Measurements from ENCODE around the gene SLAIN2. TPM values are rescaled to one million over a fixed set of nuclear protein-coding genes. Genes with fewer than 3 reads are reported as not detected.

Gene SLAIN2
- total RNA-seq, 2 experiments from 2014 or later = 54.9 to 63.8 TPM

DNA sequence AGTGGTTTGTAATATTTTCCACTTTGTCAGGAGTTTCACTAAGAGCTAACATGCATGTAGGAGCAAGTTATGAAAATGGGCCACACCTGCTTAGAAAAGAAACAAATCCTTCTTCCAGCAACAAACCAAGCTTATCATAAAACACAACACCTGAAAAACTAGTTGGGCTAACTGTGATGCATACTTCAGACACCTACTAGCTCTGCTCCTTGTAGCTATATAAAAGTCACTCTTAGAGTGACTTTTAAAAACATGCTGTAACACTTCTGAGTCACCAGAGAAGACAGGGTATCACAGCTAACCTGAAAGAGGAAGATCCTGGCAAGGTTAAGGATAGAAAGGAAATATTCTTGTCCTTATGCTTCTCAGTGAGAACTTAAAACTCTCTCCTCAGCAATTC, 3.6 kb upstream of the SLAIN2 start:
- Mint-ChIP-seq H3K4me1 (ENCODE audit: low read depth) (peaks cover 34% of the 10 kb centered on the region), H3K4me3 (no peak overlapping the region), H3K27ac (peak overlapping the region; percentile 30), H3K9me3 (no peaks in the 10 kb centered on the region), H3K27me3 (no peaks in the 10 kb centered on the region), H3K36me3 (no peaks in the 10 kb centered on the region)
- intact Hi-C loops (cut with micrococcal nuclease) = no loop called here
- CTCF ChIA-PET = interaction anchor here (0.7 kb wide), 1 partner anchor 42 kb away, joined by 3 read pairs; no protein-coding TSS in a partner anchor
- DNase-seq = no peak
- POLR2A ChIA-PET = no interaction called here

DNA sequence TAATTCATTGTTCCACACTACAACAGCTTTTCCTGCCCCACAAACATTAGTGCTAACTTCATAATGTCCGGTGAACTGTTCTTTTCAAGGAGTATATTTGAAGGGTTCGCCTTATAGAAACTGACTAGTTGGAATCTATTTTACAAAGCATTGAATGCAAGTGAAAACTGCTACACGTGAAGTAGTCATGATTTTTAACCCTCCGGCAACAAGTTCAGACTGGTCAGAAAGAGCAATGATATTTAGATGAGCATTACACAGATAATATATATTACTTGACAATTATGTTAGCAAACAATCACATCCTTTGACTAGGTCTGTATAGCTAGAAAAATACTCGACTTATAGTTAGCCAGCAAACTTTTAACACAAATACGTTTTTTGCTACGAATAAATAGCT, 1.7 kb upstream of the SLAIN2 start:
- no peaks in the 10 kb centered on the region for H3K27me3 Mint-ChIP-seq
- DNase-seq = no peak
- intact Hi-C loops (cut with micrococcal nuclease) = loop anchor here (2.0 to 5.0 kb wide), 6 partner anchors 23 to 877 kb away; partner anchors contain the start of genes COMMD8 and OCIAD2
- CTCF ChIA-PET = interaction anchor here (0.9 to 1.2 kb wide), 2 partner anchors 22 to 253 kb away, joined by 4 read pairs; no protein-coding TSS in a partner anchor
- POLR2A ChIA-PET = no interaction called here
- no peak overlapping the region for H3K4me3 Mint-ChIP-seq
- peaks cover 52% of the 10 kb centered on the region for H3K4me1 Mint-ChIP-seq (ENCODE audit: low read depth)
- H3K27ac Mint-ChIP-seq = no peak overlapping the region
- H3K36me3 Mint-ChIP-seq = no peaks in the 10 kb centered on the region
- no peaks in the 10 kb centered on the region for H3K9me3 Mint-ChIP-seq

DNA sequence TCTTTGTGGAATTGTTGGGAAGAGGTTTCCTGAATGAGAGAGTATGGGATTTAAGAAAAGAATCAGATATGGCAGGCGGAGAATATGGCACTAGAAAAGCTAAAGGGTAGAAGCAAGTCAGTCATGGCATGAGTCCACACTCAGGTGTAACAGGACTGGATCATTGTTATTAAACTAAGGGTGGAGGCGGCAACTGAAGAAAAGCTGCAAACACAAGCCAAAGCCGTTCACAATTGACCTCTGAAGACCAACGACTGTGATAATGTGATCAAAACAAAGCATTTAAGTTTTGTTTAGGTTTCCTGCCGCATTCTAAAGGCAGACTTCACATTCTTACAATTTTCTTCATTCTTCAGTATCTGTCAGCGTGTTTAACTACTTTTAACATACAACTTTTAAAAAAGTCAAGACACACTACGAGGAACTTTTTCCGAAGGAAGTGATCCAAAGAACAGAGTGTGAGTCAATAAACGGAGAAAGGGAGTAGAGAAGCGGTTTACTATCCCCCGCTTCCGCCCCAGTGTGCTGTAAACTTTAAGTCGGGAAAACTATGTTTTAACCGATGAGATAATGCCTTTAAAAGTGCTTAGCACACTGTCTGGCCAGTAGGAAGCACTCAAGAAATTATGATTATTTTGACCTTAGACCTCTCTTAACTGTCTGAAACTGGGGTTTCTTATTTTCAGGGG, 909 bp upstream of the SLAIN2 start:
- Mint-ChIP-seq H3K9me3 (no peaks in the 10 kb centered on the region), H3K27me3 (no peaks in the 10 kb centered on the region), H3K4me1 (ENCODE audit: low read depth) (peaks cover 58% of the 10 kb centered on the region), H3K4me3 (peak overlapping the region; percentile 99), H3K27ac (peak overlapping the region; percentile 98), H3K36me3 (no peaks in the 10 kb centered on the region)
- peak; percentile 51 for DNase-seq
- intact Hi-C loops (cut with micrococcal nuclease) = loop anchor here (2.0 to 5.0 kb wide), 6 partner anchors 24 to 878 kb away; partner anchors contain the start of genes COMMD8 and OCIAD2
- ChIA-PET POLR2A (interaction anchor here (1.7 kb wide), 1 partner anchor 11 kb away, joined by 9 read pairs; no protein-coding TSS in a partner anchor), CTCF (interaction anchor here (0.9 to 1.2 kb wide), 2 partner anchors 23 to 253 kb away, joined by 4 read pairs; no protein-coding TSS in a partner anchor)

DNA sequence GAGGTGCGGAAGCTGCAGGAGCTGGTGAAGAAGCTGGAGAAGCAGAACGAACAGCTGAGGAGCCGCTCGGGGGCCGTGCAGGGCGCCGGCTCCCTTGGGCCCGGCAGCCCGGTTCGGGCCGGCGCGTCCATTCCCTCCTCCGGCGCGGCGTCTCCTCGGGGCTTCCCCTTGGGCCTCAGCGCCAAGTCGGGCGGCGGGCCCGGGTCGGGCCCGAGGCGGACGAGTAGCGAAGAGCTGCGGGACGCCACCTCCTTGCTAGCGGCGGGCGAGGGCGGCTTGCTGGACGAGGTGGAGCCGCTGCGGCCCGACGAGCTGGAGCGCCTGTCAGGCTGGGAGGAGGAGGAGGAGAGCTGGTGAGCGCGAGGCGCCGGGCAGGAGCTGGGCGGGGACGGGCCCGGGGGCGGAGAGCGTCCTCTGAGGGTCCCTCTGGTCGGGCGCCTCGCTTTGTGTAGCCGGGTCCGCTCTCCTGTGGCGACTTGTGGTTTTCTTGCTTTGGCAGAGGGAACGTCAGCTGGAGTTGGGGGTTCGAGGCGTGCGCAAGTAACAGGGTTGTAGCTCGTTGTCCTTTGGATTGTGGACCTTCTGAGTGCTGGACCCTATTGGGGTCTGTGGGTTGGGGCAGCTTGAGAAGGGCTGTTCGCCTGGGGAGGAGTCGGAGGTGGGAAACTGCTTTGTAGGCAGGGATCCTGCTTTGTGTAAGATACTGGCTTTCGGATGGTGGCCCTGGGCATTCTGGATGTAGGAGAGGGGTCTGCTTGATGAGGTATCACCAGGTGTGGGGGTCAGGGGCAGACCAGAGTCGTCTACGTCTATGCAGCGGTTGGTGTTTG, 662 bp downstream of the SLAIN2 start:
- DNase-seq = peak; percentile 61
- Mint-ChIP-seq H3K27me3 (no peaks in the 10 kb centered on the region), H3K27ac (peak overlapping the region; percentile 98), H3K4me3 (peak overlapping the region; percentile 99), H3K4me1 (ENCODE audit: low read depth) (peaks cover 72% of the 10 kb centered on the region), H3K36me3 (no peaks in the 10 kb centered on the region), H3K9me3 (no peaks in the 10 kb centered on the region)
- intact Hi-C loops (cut with micrococcal nuclease) = loop anchor here (1.0 to 5.0 kb wide), 11 partner anchors 25 to 879 kb away; partner anchors contain the start of genes COMMD8, FRYL, NFXL1 and OCIAD1
- ChIA-PET POLR2A (interaction anchor here (0.6 to 1.8 kb wide), 4 partner anchors 9 to 509 kb away, joined by 3 to 9 read pairs (median 5); no protein-coding TSS in a partner anchor), CTCF (interaction anchor here (1.1 to 1.2 kb wide), 2 partner anchors 24 to 206 kb away, joined by 3 read pairs; no protein-coding TSS in a partner anchor)

DNA sequence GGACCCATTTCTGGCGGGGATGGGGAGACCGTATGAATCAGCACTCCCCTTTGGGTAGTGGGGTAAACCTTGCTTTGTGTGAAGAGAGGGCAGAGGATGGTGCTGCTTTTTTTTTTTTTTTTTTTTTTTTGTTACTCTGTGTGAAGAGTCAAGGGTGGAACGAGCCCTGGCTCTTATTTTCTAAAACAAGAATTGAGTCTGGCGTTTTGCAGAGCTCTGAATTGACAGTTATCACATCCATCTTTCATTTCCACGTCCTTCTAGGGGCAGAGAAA, 1.2 kb downstream of the SLAIN2 start:
- no peak for DNase-seq
- Mint-ChIP-seq H3K36me3 (peaks cover under 1% of the 10 kb centered on the region), H3K9me3 (no peaks in the 10 kb centered on the region), H3K27me3 (no peaks in the 10 kb centered on the region), H3K27ac (peak overlapping the region; percentile 85), H3K4me3 (peak overlapping the region; percentile 99), H3K4me1 (ENCODE audit: low read depth) (peaks cover 67% of the 10 kb centered on the region)
- POLR2A ChIA-PET = interaction anchor here (0.6 to 1.8 kb wide), 3 partner anchors 9 to 358 kb away, joined by 5 to 9 read pairs (median 5); no protein-coding TSS in a partner anchor
- CTCF ChIA-PET = interaction anchor here (0.6 to 1.1 kb wide), 2 partner anchors 24 to 69 kb away, joined by 3 to 4 read pairs; no protein-coding TSS in a partner anchor
- intact Hi-C loops (cut with micrococcal nuclease) = loop anchor here (5.0 kb wide), 2 partner anchors 160 to 565 kb away; partner anchors contain the start of gene OCIAD2

DNA sequence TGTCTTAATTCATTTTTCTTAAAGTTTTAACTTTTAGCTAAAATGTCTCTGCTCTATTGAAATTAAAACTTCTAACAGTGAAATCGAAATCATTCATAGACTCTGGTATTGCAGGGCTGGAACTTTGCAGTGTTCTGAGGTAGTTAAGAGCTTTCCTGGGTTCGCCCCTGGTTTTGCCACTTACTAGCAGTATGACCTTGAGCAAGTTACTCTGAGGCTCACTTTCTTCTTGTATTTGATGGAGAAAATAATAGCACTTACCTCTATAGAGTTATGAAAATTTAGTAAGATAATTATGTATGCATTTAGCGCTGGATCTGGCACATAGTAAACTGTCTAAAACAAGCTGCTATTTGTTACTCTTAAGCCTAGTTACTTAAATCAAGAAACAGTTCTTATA, 1.7 kb downstream of the SLAIN2 start:
- peaks cover 67% of the 10 kb centered on the region for H3K4me1 Mint-ChIP-seq (ENCODE audit: low read depth)
- no peaks in the 10 kb centered on the region for H3K27me3 Mint-ChIP-seq
- H3K9me3 Mint-ChIP-seq = no peaks in the 10 kb centered on the region
- DNase-seq = no peak
- H3K27ac Mint-ChIP-seq = no peak overlapping the region
- intact Hi-C loops (cut with micrococcal nuclease) = loop anchor here (5.0 kb wide), 2 partner anchors 159 to 564 kb away; partner anchors contain the start of gene OCIAD2
- peaks cover 3% of the 10 kb centered on the region for H3K36me3 Mint-ChIP-seq
- CTCF ChIA-PET = interaction anchor here (0.6 to 1.1 kb wide), 2 partner anchors 25 to 69 kb away, joined by 3 to 4 read pairs; no protein-coding TSS in a partner anchor
- peak overlapping the region; percentile 99 for H3K4me3 Mint-ChIP-seq
- POLR2A ChIA-PET = interaction anchor here (1.8 kb wide), 1 partner anchor 14 kb away, joined by 5 read pairs; no protein-coding TSS in a partner anchor

DNA sequence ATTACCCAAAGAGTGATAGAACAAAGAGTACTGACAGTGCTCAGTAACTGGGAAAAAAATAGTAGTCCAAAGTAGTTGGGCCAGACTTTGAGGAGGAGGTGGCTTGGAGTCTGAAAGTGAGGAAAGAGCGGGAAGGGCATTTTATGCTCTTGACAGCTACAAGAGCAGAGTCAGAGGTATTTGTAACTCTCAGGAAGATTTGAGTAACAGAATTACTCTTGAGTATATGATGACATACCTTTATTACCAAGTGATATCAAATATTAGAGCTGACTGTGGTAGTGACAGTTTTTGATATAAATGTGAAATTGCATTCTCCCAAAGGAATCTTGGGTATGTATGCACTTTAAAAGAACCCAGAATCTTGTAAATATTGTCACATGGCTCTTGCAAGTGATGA, 2.2 kb downstream of the SLAIN2 start:
- Mint-ChIP-seq H3K4me1 (ENCODE audit: low read depth) (peaks cover 66% of the 10 kb centered on the region), H3K27me3 (no peaks in the 10 kb centered on the region), H3K36me3 (peaks cover 3% of the 10 kb centered on the region), H3K9me3 (no peaks in the 10 kb centered on the region), H3K4me3 (peak overlapping the region; percentile 99), H3K27ac (no peak overlapping the region)
- DNase-seq = no peak
- intact Hi-C loops (cut with micrococcal nuclease) = loop anchor here (5.0 kb wide), 2 partner anchors 159 to 564 kb away; partner anchors contain the start of gene OCIAD2
- ChIA-PET CTCF (interaction anchor here (1.3 kb wide), 1 partner anchor 10 kb away, joined by 4 read pairs; no protein-coding TSS in a partner anchor), POLR2A (no interaction called here)

DNA sequence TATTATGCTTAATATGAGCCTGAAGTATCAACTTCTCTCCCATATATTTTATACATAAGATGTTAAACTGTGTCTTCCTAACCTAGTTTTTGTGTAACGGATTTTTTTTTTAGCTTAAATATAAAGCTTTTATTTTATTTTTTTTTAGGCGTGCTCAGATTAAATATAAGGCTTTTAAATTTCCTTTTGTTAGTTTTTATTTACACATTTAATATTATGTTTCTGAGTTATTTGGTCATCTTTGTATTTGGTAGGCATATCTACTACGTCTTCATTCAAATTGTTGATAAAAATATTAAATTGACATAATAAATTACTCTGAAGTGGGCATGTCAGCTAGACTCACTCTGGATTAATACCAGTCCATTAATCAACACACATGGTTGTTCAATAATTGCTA, 4.2 kb downstream of the SLAIN2 start:
- Mint-ChIP-seq H3K36me3 (peaks cover 3% of the 10 kb centered on the region), H3K27me3 (no peaks in the 10 kb centered on the region), H3K4me1 (ENCODE audit: low read depth) (peaks cover 66% of the 10 kb centered on the region), H3K9me3 (no peaks in the 10 kb centered on the region), H3K27ac (no peak overlapping the region), H3K4me3 (no peak overlapping the region)
- ChIA-PET CTCF (no interaction called here), POLR2A (no interaction called here)
- intact Hi-C loops (cut with micrococcal nuclease) = no loop called here
- no peak for DNase-seq

DNA sequence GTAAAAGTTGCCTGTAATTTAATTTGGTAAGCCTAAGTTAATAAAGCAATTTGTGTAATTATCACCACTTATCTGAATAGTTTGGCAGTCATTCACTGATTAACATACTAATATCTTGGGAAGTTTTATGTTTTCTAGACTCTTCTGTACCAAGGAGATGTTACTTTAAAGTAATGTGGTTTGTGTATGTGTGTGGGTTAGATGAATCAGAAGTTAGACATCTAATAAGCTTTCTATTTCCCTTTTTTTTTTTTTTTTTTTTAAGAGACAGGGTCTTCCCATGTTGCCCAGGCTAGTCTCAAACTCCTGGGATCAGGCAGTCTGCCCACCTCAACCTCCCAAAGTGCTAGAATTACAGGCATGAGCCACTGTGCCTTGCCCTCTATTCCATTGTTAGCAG, 5.3 kb downstream of the SLAIN2 start:
- no peak for DNase-seq
- H3K27me3 Mint-ChIP-seq = no peaks in the 10 kb centered on the region
- no peak overlapping the region for H3K27ac Mint-ChIP-seq
- peaks cover 76% of the 10 kb centered on the region for H3K4me1 Mint-ChIP-seq (ENCODE audit: low read depth)
- no peaks in the 10 kb centered on the region for H3K9me3 Mint-ChIP-seq
- H3K36me3 Mint-ChIP-seq = peaks cover 3% of the 10 kb centered on the region
- ChIA-PET POLR2A (no interaction called here), CTCF (no interaction called here)
- intact Hi-C loops (cut with micrococcal nuclease) = no loop called here
- H3K4me3 Mint-ChIP-seq = no peak overlapping the region

DNA sequence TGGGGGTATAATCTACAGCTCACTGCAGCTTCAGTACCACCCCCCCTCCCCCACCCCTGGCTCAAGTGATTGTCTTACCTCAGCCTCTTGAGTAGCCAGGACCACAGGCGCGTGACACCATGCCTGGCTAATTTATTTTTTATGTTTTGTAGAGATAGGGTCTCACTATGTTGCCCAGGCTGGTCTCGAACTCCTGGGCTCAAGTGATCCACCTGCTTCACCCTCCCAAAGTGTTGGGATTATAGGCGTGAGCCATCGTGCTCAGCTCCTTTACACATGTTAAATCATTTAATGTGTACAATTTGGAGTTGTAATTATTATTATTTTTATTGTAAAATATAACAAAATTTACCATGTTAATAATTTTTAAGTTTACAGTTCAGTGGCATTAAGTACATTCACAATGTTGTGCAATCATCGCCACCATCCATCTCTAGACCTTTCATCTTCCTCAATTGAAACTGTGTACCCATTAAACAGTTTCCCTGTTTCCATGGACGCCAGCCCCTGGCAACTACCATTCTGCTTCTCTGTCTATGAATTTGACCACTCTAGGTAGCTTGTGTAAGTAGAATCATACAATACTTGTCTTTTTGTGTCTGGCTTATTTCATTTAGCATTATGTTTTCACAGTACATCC, 6.1 kb downstream of the SLAIN2 start:
- no peaks in the 10 kb centered on the region for H3K9me3 Mint-ChIP-seq
- CTCF ChIA-PET = no interaction called here

DNA sequence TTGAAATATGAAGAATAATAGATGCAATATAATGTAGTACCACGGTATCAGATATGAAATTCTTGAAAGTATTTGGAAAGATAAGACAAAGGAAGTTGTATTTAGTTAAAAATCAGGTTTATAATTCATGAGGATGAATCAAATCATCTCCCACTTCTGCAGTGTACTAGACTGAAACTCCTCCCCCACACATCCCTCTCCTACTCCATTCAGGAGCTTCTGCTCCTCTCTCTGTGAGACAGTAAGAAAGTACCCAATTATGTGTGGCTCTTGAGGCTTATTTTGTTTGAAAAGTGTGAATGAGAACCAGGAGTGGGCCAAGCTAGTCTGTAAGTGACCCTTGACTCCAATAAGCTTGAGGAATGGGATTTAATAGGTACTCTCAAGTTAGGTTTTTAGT, 9.5 kb downstream of the SLAIN2 start:
- no peak overlapping the region for H3K27ac Mint-ChIP-seq
- H3K4me3 Mint-ChIP-seq = no peak overlapping the region
- H3K4me1 Mint-ChIP-seq (ENCODE audit: low read depth) = peaks cover 66% of the 10 kb centered on the region
- ChIA-PET CTCF (interaction anchor here (0.7 to 1.2 kb wide), 2 partner anchors 9 to 27 kb away, joined by 3 read pairs; no protein-coding TSS in a partner anchor), POLR2A (interaction anchor here (0.6 to 3.2 kb wide), 2 partner anchors 9 to 389 kb away, joined by 4 to 9 read pairs; partner anchors contain the start of gene SLAIN2)
- DNase-seq = no peak
- H3K9me3 Mint-ChIP-seq = peaks cover 3% of the 10 kb centered on the region
- intact Hi-C loops (cut with micrococcal nuclease) = no loop called here
- peaks cover 13% of the 10 kb centered on the region for H3K36me3 Mint-ChIP-seq
- no peaks in the 10 kb centered on the region for H3K27me3 Mint-ChIP-seq

More for the DNA sequence above, 6.1 kb downstream of the SLAIN2 start:
- H3K4me3 Mint-ChIP-seq = no peak overlapping the region
- DNase-seq = no peak
- no peaks in the 10 kb centered on the region for H3K27me3 Mint-ChIP-seq
- H3K4me1 Mint-ChIP-seq (ENCODE audit: low read depth) = peaks cover 80% of the 10 kb centered on the region
- intact Hi-C loops (cut with micrococcal nuclease) = no loop called here
- POLR2A ChIA-PET = no interaction called here
- peaks cover 9% of the 10 kb centered on the region for H3K36me3 Mint-ChIP-seq
- no peak overlapping the region for H3K27ac Mint-ChIP-seq
